HG03060 (cell line): Measurements from ENCODE around the gene PROC.

Experiments
- ATAC-seq: cut with Tn5 transposase; IDR thresholded peaks from one replicate; pipeline ENCODE4 v1.9.1; 2021; ENCODE audit warnings: low read depth, moderate number of reproducible peaks; ENCODE audit not compliant: unreplicated experiment

The PROC gene

GRCh38 chr2:127418300-127419111 lies at the start of gene PROC:
PROC (plus strand) TSS chr2:127418427; CDS start chr2:127419943, 1,516 bp downstream.
- ATAC-seq: no peak

GRCh38 chr2:127370010-127370409 lies 48.2 kb upstream of the PROC start:
- no peak for ATAC-seq

GRCh38 chr2:127371037-127371436 lies 47.2 kb upstream of the PROC start:
- no peak for ATAC-seq

- no peak for ATAC-seq
These were observed 44.7 kb upstream of the PROC start for GRCh38 chr2:127373362-127374083.

- no peak for ATAC-seq
These were observed 42.0 kb upstream of the PROC start for GRCh38 chr2:127376257-127376656.

GRCh38 chr2:127377262-127377661 lies 41.0 kb upstream of the PROC start:
- no peak for ATAC-seq

GRCh38 chr2:127378720-127379119 lies 39.5 kb upstream of the PROC start:
- ATAC-seq: no peak

- no peak for ATAC-seq
These were observed 38.4 kb upstream of the PROC start for GRCh38 chr2:127379712-127380355.

GRCh38 chr2:127381762-127382161 lies 36.5 kb upstream of the PROC start:
- ATAC-seq: no peak

GRCh38 chr2:127382831-127383230 lies 35.4 kb upstream of the PROC start:
- no peak for ATAC-seq

- no peak for ATAC-seq
These were observed 33.7 kb upstream of the PROC start for GRCh38 chr2:127384529-127384928.

- no peak for ATAC-seq
These were observed 32.0 kb upstream of the PROC start for GRCh38 chr2:127386246-127386645.

GRCh38 chr2:127386764-127387654 lies 31.2 kb upstream of the PROC start:
- peak; percentile 20 for ATAC-seq

- peak; percentile 42 for ATAC-seq
These were observed 30.4 kb upstream of the PROC start, which contains the start of gene MAP3K2 for GRCh38 chr2:127387655-127388422. MAP3K2 (minus strand) TSS chr2:127387975; CDS start chr2:127343129, 44,846 bp downstream.

- ATAC-seq: peak; percentile 8
These were observed 29.6 kb upstream of the PROC start for GRCh38 chr2:127388423-127389164.

- ATAC-seq: no peak
These were observed 28.3 kb upstream of the PROC start for GRCh38 chr2:127389778-127390435.

GRCh38 chr2:127392133-127392827 lies 25.9 kb upstream of the PROC start:
- no peak for ATAC-seq
